Neural progenitor cell (in vitro differentiated cells): ENCODE measurements around the gene MSI2. TPM values are rescaled to one million over a fixed set of nuclear protein-coding genes. Genes with fewer than 3 reads are reported as not detected.

ENCODE experiments used
- DNase-seq: peaks from one replicate; pipeline ENCODE4 v3.0.0-alpha.2; 2016; ENCODE audit warnings: low spot score
- H2AFZ ChIP-seq: fragments of 200-600 bp; sonication (generic); replicated peaks from 2 replicates; pipeline ENCODE4 v1.6.1; 2016; ENCODE audit warnings: antibody characterized with exemption
- H3F3A ChIP-seq: fragments of 200-600 bp; sonication (generic); 2 replicates; pipeline ENCODE4 v1.6.1; 2016; ENCODE audit warnings: antibody characterized with exemption, low read depth
- H3K27ac ChIP-seq: fragments of 200-600 bp; sonication (generic); 2 replicates; pipeline ENCODE4 v1.5.1; 2016; ENCODE audit warnings: mild to moderate bottlenecking
- H3K27me3 ChIP-seq: fragments of 200-600 bp; sonication (generic); 2 replicates; pipeline ENCODE4 v1.6.1; 2016; ENCODE audit warnings: mild to moderate bottlenecking, moderate library complexity
- H3K36me3 ChIP-seq: fragments of 200-600 bp; sonication (generic); 2 replicates; pipeline ENCODE4 v1.5.1; 2016
- H3K4me1 ChIP-seq: fragments of 200-600 bp; sonication (generic); 2 replicates; pipeline ENCODE4 v1.6.1; 2016; ENCODE audit warnings: mixed run types
- H3K4me2 ChIP-seq: fragments of 200-600 bp; sonication (generic); 2 replicates; pipeline ENCODE4 v1.6.1; 2016
- H3K4me3 ChIP-seq: fragments of 200-600 bp; sonication (generic); 2 replicates; pipeline ENCODE4 v1.5.1; 2016
- H3K79me2 ChIP-seq: fragments of 200-600 bp; sonication (generic); 2 replicates; pipeline ENCODE4 v1.6.1; 2016; ENCODE audit warnings: low read depth
- H3K9ac ChIP-seq: fragments of 200-600 bp; sonication (generic); 2 replicates; pipeline ENCODE4 v1.6.1; 2016
- H3K9me3 ChIP-seq: fragments of 200-600 bp; sonication (generic); 2 replicates; pipeline ENCODE4 v1.5.1; 2016; ENCODE audit warnings: low read depth
- H4K20me1 ChIP-seq: fragments of 200-600 bp; sonication (generic); 2 replicates; pipeline ENCODE4 v1.6.1; 2016; ENCODE audit warnings: low read depth
- H3K27ac Mint-ChIP-seq: 3 replicates; pipeline ENCODE4 v1.8.0; 2021; ENCODE audit warnings: mixed read lengths
- H3K27me3 Mint-ChIP-seq: 2 replicates; pipeline ENCODE4 v1.8.0; 2022; ENCODE audit warnings: low read depth, mild to moderate bottlenecking, inconsistent platforms, moderate library complexity, mixed read lengths; ENCODE audit not compliant: insufficient read depth
- H3K36me3 Mint-ChIP-seq: 3 replicates; pipeline ENCODE4 v1.8.0; 2021; ENCODE audit warnings: mixed read lengths
- H3K4me1 Mint-ChIP-seq: 3 replicates; pipeline ENCODE4 v1.8.0; 2021; ENCODE audit warnings: mixed read lengths
- H3K4me3 Mint-ChIP-seq: 3 replicates; pipeline ENCODE4 v1.8.0; 2021; ENCODE audit warnings: mild to moderate bottlenecking, moderate library complexity, mixed read lengths
- H3K9me3 Mint-ChIP-seq: 3 replicates; pipeline ENCODE4 v1.8.0; 2020; ENCODE audit warnings: mixed read lengths
- EZH2 ChIP-seq: fragments of 200-600 bp; sonication (generic); IDR thresholded peaks from 2 replicates; pipeline ENCODE4 v1.6.1; 2017; ENCODE audit warnings: antibody characterized with exemption, mild to moderate bottlenecking, moderate library complexity
- EZH2phosphoT487 ChIP-seq: fragments of 200-600 bp; sonication (generic); IDR thresholded peaks from 2 replicates; pipeline ENCODE4 v1.6.1; 2017; ENCODE audit warnings: antibody characterized with exemption
- total RNA-seq: library from RNA; depleted of rRNA; stranded (reverse); fragments of >200 nt; gene quantifications from 2 replicates; pipeline ENCODE4 v1.2.3, GENCODE V29; 2015; ENCODE audit warnings: low replicate concordance
- TF ChIP-seq, protein P1 (sequence below): fragments of 200-600 bp; sonication (generic); IDR thresholded peaks from 2 replicates; pipeline ENCODE4 v1.5.1; 2017; ENCODE audit warnings: antibody characterized with exemption, mild to moderate bottlenecking

The MSI2 gene
- total RNA-seq, 1 donor from 2014 or later = 96.9 TPM

DNA sequence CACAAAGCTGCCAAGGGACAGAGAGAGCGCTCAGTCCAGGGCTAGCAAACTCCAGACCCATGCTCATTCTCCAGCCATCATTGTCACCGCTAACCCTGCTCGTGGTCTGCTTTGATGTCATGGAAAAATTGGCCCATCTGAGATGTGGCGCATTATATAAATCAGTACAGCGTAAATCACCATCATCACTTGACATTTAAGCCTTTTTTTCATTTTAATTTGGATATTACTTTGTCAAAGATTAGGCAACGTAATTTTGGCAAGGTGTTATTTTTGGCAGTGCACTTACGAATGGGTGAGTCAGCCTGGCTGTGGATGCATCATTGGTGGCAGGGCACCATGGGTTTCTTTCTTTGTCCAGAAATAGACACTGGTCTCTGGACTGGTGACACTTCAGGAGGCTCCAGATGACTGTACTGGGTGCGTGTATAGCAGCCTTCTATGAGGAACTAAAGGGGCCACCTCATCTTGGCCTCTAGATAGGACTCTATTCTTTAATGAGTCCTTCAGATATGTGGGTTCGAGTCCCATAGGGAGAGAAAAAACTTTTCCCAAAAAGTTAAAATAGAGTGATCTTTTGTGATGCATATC is 166.3 kb downstream of the MSI2 start:
- no peaks in the 10 kb centered on the region for H3K27me3 ChIP-seq
- H3K36me3 Mint-ChIP-seq = peaks cover 62% of the 10 kb centered on the region
- peaks cover 20% of the 10 kb centered on the region for H3K9me3 Mint-ChIP-seq
- peaks cover 100% of the 10 kb centered on the region for H3K79me2 ChIP-seq
- H3K27ac ChIP-seq = no peak overlapping the region
- H4K20me1 ChIP-seq = peaks cover 36% of the 10 kb centered on the region
- no peak overlapping the region for H3K27ac Mint-ChIP-seq
- no peaks in the 10 kb centered on the region for H3K9me3 ChIP-seq
- peaks cover 4% of the 10 kb centered on the region for H3K27me3 Mint-ChIP-seq
- H3K36me3 ChIP-seq = no peaks in the 10 kb centered on the region
- H3K4me2 ChIP-seq = no peak overlapping the region
- TF ChIP-seq, protein P1, sequence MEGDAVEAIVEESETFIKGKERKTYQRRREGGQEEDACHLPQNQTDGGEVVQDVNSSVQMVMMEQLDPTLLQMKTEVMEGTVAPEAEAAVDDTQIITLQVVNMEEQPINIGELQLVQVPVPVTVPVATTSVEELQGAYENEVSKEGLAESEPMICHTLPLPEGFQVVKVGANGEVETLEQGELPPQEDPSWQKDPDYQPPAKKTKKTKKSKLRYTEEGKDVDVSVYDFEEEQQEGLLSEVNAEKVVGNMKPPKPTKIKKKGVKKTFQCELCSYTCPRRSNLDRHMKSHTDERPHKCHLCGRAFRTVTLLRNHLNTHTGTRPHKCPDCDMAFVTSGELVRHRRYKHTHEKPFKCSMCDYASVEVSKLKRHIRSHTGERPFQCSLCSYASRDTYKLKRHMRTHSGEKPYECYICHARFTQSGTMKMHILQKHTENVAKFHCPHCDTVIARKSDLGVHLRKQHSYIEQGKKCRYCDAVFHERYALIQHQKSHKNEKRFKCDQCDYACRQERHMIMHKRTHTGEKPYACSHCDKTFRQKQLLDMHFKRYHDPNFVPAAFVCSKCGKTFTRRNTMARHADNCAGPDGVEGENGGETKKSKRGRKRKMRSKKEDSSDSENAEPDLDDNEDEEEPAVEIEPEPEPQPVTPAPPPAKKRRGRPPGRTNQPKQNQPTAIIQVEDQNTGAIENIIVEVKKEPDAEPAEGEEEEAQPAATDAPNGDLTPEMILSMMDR = no peak
- no peak for TF ChIP-seq EZH2phosphoT487
- TF ChIP-seq EZH2 = no peak
- no peak for DNase-seq
- H3K9ac ChIP-seq = no peak overlapping the region
- peaks cover 57% of the 10 kb centered on the region for H3K4me1 Mint-ChIP-seq
- no peak overlapping the region for H3K4me3 ChIP-seq
- H3K4me3 Mint-ChIP-seq = no peak overlapping the region
- peaks cover 15% of the 10 kb centered on the region for H3F3A ChIP-seq
- peaks cover 29% of the 10 kb centered on the region for H3K4me1 ChIP-seq
- H2AFZ ChIP-seq = no peak overlapping the region

GRCh38 chr17:57423541-57423940 is 167.2 kb downstream of the MSI2 start:
- Histone ChIP-seq H3K4me2 (no peak overlapping the region), H3K4me1 (peaks cover 23% of the 10 kb centered on the region), H3K79me2 (peaks cover 100% of the 10 kb centered on the region), H3K4me3 (no peak overlapping the region), H3K36me3 (no peaks in the 10 kb centered on the region), H3K9ac (no peak overlapping the region), H2AFZ (no peak overlapping the region), H4K20me1 (peaks cover 27% of the 10 kb centered on the region), H3K27me3 (no peaks in the 10 kb centered on the region), H3K27ac (no peak overlapping the region), H3K9me3 (no peaks in the 10 kb centered on the region), H3F3A (peaks cover 15% of the 10 kb centered on the region)
- Mint-ChIP-seq H3K4me1 (peaks cover 53% of the 10 kb centered on the region), H3K36me3 (peaks cover 55% of the 10 kb centered on the region), H3K27ac (peak overlapping the region; percentile 7), H3K4me3 (no peak overlapping the region), H3K27me3 (peaks cover 7% of the 10 kb centered on the region), H3K9me3 (peaks cover 20% of the 10 kb centered on the region)
- TF ChIP-seq EZH2 (no peak), EZH2phosphoT487 (no peak)
- TF ChIP-seq, protein P1 = no peak
- no peak for DNase-seq

- H3K27ac Mint-ChIP-seq = peak overlapping the region; percentile 29
- no peak overlapping the region for H3K4me3 ChIP-seq
- TF ChIP-seq, protein P1 = no peak
- TF ChIP-seq EZH2phosphoT487 = no peak
- TF ChIP-seq EZH2 = no peak
- H3K4me1 ChIP-seq = peaks cover 23% of the 10 kb centered on the region
- H3K36me3 Mint-ChIP-seq = peaks cover 51% of the 10 kb centered on the region
- peaks cover 20% of the 10 kb centered on the region for H3K9me3 Mint-ChIP-seq
- H3K4me2 ChIP-seq = no peak overlapping the region
- peaks cover 55% of the 10 kb centered on the region for H3K4me1 Mint-ChIP-seq
- DNase-seq = no peak
- no peaks in the 10 kb centered on the region for H3K27me3 ChIP-seq
- no peak overlapping the region for H2AFZ ChIP-seq
- H3K9ac ChIP-seq = no peak overlapping the region
- H3K27me3 Mint-ChIP-seq = peaks cover 10% of the 10 kb centered on the region
- H3K4me3 Mint-ChIP-seq = no peak overlapping the region
- H3K36me3 ChIP-seq = no peaks in the 10 kb centered on the region
- peaks cover 29% of the 10 kb centered on the region for H4K20me1 ChIP-seq
- no peak overlapping the region for H3K27ac ChIP-seq
- peaks cover 15% of the 10 kb centered on the region for H3F3A ChIP-seq
- no peaks in the 10 kb centered on the region for H3K9me3 ChIP-seq
- H3K79me2 ChIP-seq = peaks cover 100% of the 10 kb centered on the region
Observed at GRCh38 chr17:57424273-57424672, 167.9 kb downstream of the MSI2 start.
